Superior temporal gyrus (tissue), 1 donor: ENCODE measurements around the gene TUBB3.
"Not testable (repeated sequence)": the region's sequence is repeated elsewhere in the genome, so short reads cannot be mapped to it uniquely, and the experiment has no call there.

ENCODE experiments used
- DNase-seq: peaks from one replicate; pipeline ENCODE4 v3.0.0-alpha.2; 2016; ENCODE audit errors: extremely low spot score

Gene TUBB3

GRCh38 chr16:89922884-89923639 is at the start of gene TUBB3:
Gene TUBB3, plus strand, starts transcription at chr16:89923342. Its CDS starts 60 bp downstream, at chr16:89923402.
- peak; percentile 74 for DNase-seq

- DNase-seq: peak; percentile 90
Observed at GRCh38 chr16:89873972-89874689, 49.0 kb upstream of the TUBB3 start.

- DNase-seq: not testable (repeated sequence)
Observed at GRCh38 chr16:89879123-89879522, 44.0 kb upstream of the TUBB3 start.

DNA sequence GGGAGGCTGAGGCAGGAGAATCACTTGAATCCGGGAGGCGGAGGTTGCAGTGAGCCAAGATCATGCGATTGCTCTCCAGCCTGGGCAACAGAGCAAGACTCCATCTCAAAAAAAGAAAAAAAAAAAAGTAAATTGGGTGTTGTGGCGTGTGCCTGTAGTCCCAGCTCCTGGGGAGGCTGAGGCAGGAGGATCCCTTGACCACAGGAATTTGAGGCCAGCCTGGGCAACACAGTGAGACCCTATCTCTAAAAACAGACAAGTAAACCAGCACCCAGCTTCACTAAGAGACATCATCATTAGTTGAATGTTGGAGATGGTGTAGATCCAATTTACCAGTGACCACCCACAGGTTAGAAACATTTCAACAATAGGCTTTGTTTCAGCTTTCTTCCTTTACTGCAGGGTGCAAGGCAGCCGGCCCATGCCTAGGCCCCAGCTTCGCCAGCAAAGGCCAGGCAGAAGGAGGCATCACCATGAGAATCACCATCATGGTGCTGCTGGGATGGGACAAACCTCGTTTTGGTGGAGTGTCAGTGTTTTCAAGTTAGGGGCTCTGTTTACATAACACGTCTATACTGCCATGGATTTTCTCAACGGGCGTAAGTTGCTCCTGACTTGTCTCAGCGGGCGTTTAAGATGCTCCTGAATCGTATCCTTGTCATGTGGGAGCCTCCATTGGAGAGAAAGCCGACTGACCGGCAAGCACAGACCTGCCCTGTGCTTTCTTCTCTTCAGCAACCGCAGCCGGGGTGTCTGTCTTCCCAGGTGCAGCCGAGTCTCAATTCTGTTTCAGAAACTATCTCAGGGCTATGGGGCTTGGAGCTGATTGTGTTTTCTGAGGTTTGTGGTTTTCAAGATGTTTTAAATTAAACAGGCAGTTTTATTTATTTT is 42.4 kb upstream of the TUBB3 start:
- DNase-seq: no peak

DNA sequence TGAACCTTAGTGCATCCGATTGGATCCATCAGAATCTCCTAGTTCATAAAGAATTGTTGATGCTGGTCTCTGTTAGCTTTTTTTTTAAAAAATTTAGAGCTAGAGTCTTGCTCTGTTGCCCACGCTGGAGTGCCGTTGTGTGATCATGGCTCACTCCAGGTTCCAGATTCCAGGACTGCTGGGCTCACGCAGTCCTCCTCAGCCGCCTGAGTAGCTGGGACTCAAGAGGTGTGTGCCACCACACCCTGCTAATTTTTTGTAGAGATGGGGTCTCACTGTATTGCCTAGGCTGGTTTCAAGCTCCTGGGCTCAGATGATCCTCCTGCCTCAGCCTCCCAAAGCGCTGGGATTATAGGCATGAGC is 41.8 kb upstream of the TUBB3 start:
- no peak for DNase-seq

GRCh38 chr16:89883346-89884040 is 39.6 kb upstream of the TUBB3 start:
- no peak for DNase-seq

DNA sequence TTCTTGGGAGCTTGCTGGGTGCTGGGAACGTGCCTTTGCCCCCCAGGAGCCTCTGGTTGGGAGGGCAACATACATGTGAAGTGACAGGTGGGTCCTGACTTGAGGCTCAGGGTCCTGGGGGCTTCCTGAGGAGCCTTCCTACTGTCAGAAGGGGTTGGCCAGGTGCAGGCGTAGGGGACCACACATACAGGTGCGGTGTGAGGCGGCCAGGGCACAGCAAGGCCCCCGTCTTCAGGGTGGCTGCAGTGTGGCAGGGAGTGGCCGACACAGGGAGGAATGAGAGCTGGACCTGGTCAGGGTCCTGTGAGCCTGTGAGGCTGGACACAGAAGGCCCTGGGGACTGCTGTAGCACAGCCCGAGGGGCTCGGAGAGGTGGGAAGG is 39.1 kb upstream of the TUBB3 start:
- DNase-seq: no peak

DNA sequence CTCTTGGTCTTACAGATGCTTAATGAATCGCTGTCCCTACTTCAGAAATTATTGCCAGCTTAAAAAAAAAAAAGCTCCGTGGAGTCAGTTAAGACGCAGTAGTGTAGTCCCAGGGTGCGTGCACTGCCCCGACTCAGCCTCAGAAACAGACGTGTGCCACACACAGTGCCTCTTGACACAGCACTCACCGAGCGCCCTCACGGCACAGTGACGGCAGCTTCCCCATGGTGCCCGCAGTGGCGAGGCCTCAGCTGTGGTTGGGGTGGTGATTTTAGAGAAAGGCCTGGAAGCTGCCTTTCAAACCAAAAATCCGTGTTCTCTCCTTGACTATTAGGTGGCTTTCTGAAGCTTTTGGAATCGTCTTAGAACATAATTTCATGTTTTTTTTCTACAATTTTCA is 35.9 kb upstream of the TUBB3 start:
- DNase-seq: no peak

DNA sequence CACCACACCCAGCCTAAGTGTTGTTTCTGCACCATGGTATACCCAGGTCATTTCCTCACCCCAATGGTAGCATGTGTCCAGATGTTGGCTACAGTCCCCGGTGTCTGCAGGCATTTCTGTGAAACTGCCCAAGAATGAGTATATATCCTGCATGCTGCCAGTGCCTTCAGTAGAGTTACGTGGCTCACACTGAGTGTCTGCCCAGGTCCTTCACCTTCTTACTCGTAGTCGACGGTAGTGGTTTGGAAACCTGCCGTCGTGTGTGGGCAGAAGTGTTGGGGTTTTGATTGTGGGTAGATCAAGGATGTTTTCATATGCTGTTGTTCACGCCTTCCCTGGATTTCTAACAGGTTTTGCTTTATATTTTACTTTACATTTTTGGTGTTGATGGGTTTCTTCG is 32.9 kb upstream of the TUBB3 start:
- DNase-seq: no peak

DNA sequence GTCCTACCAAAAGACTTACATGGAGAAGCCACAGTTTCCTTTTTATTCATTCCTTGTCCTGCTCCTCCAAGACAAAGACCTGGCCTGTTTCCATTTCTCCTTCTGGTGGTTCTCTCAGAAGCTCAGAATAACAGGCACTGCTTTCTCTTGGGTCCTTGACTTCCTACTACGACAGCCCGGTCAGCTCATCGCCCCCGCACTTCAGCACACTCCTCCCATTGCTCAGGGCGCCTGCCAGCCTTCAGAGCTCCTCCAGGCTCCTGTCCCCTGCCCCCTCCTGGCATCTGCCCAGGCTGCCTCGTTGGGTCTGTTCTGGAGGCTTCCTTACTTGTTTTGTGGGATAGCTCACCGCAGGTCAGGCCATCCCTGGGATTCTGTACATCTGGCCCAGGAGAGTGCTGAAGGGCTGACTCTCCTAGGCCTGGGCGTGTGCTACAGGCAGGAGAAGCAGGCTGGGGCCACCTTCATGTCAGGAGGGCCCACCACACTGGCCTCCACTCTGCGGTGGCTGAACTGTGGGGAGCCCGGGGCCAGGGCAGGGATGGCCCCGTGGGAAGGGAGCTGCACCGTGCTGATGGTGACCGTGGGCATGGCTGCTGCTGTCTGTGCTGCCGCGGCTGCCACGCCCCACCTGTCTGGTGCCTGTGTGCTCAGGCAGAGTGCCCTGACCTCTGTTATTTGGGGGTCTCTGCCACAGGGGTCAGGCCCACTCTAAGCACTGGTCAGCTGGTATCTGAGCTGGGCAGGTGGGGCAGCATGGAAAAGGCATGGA is 32.1 kb upstream of the TUBB3 start:
- no peak for DNase-seq

DNA sequence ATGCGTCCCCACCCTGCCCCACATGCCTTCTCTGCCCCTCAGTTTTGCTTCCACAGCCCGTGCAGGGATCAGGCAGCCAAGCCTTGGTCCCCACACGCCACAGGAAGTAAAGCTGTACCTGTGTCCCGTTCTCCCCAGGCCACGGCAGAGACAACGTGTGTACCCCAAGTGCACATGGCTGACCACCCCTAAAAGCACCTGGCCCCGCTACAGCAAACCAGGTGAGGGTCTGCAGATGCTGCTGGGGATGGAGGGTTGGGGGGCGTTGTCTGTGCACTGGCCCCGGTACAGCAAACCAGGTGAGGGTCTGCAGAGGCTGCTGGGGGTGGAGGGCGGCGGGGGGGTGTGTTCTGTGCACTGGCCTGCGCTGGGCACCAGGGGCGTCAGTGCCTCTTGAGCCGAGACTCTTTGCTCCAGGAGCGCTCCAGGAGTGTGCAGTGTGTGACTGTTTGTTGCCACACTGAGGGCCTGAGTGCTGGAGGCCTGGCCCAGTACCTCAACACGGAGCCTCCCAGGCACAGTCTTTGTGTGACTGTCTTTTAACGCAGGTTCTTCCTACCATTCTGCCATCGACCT is 31.0 kb upstream of the TUBB3 start:
- DNase-seq: no peak

DNA sequence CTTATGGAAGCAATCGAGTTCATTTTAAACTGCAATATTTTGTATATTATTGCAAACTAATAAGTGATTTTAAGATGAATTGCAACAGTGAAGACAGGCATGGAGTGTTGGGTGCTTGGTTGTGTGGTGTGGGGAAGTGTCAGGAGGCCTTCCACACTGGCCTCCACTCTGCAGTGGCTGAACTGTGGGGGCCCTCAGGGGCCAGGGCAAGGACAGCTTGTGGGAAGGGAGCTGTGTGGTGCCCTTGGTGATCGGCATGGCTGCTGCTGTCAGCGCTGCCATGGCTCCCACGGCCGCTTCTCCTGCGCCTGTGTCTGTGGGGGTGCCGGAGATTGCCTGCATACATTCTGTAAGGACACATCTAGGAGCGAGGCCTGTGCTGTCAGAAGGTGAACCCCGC is 30.5 kb upstream of the TUBB3 start:
- DNase-seq: no peak

- DNase-seq: no peak
Observed at GRCh38 chr16:89893642-89894548, 29.2 kb upstream of the TUBB3 start.

DNA sequence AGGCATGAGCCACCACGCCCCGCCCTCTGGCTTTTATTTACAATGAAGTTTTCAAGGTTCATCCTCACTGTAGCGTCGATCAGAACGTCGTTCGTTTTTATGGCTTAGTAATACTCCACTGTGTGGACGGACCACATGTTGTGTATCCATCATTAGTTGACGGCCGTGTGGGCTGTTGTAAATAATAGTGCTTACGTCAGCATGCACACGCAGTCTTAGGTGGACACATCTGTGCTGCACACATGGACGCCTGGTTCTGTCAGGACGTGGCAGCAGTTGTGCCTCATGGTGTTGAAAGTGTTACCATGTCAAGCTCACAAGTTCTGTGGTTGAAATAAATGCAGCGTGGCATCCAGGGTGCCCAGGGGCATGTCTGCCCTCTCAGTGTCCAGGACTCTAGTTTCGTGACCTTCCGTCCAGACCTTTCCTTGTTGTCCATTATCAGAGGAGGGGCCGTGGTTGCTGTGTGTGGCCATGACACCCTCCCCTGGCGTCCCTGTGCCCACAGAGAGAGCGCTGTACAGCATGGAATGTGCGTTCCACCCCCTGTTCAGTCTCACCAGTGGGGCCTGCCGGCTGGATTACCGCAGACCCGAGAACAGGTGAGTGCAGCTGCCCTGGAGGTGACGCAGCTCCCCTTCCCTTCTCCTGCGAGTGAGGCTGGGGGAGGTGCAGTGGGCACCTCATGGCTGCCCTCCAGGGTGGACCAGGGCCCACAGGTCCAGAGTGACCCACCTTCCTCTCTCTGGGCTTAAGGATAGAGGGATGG is 27.5 kb upstream of the TUBB3 start:
- DNase-seq: no peak

- DNase-seq: no peak
Observed at GRCh38 chr16:89897204-89897603, 25.9 kb upstream of the TUBB3 start.

GRCh38 chr16:89898201-89898967 is 24.8 kb upstream of the TUBB3 start:
- DNase-seq: no peak

DNA sequence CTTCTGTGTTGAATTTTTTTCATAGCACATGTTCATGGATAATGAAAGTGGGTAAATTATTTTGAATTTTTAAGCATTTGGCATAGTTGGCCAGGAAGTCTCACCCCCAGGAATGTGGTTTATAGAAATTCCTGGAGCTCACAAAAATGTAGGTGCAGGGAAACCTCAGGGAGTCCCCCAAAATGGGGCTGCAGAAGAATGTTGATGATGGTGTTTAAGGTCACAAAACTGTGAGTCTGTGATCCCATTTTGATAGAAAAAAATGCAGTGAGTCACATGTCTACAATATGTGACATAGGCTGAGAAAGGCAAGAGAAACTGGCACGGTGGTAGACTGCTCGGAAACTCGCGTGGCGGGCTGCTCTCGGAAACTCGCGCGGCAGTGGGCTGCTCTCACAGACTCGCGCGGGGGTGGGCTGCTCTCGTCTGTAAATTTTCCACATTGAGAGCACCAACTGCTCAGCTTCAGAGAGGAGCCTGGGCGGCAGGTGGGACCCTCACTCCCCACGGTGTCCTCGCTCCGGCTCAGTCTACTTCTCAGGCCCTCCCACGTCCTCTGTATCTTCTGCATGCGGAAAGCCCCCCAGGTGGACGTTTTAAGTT is 23.2 kb upstream of the TUBB3 start:
- no peak for DNase-seq

- DNase-seq: no peak
Observed at GRCh38 chr16:89900885-89901284, 22.3 kb upstream of the TUBB3 start.
